LNCaP clone FGC (cell line): Measurements from ENCODE around the gene TLNRD1.
A peak's percentile ranks its signal among the peaks of the same experiment; 100 is the strongest.

Source experiments
- DNase-seq: peaks from one replicate; pipeline ENCODE4 v3.0.0-alpha.2; 2011; ENCODE audit warnings: low read depth
- H3K4me3 ChIP-seq: 2 replicates; pipeline ENCODE4 v1.5.1; 2011; ENCODE audit warnings: mild to moderate bottlenecking, low read depth, low read length, control low read depth
- TF ChIP-seq, protein P1 (sequence below): IDR thresholded peaks from 2 replicates; pipeline ENCODE4 v1.5.1; 2012; ENCODE audit warnings: mild to moderate bottlenecking; ENCODE audit not compliant: control insufficient read depth, insufficient read depth; ENCODE audit errors: extremely low read depth

The TLNRD1 gene

DNA sequence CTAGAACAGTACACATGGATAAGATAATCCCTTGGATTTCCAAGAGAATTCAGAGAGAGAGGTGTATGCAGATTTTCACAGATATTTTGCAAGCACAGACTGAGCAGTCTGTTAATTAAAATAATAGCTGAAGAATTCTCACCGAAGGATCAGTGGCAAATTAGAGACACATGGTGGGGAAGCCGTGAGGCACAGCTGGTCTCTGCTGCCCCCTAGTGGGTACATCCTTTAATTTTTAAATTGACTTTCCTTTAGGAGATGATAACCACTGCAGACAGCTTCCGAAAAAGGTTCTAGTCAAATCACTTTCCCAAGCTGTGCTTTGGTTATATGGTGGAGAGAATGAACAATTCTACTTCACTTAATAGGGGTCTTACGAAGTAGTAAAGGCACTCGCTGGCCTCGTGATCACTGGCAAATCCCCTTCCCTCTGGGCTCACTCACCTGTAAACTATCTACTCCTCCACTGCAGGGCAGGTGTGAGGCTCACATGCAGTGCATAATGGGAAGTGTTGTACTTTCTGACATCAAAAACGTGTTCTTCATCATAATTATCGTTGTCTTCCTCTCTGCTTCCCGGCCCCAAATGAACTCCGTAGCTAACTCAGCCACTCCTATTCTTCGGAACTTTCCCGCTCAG lies 30.6 kb upstream of the TLNRD1 start:
- no peak for DNase-seq
- no peak overlapping the region for H3K4me3 ChIP-seq
- TF ChIP-seq, protein P1, sequence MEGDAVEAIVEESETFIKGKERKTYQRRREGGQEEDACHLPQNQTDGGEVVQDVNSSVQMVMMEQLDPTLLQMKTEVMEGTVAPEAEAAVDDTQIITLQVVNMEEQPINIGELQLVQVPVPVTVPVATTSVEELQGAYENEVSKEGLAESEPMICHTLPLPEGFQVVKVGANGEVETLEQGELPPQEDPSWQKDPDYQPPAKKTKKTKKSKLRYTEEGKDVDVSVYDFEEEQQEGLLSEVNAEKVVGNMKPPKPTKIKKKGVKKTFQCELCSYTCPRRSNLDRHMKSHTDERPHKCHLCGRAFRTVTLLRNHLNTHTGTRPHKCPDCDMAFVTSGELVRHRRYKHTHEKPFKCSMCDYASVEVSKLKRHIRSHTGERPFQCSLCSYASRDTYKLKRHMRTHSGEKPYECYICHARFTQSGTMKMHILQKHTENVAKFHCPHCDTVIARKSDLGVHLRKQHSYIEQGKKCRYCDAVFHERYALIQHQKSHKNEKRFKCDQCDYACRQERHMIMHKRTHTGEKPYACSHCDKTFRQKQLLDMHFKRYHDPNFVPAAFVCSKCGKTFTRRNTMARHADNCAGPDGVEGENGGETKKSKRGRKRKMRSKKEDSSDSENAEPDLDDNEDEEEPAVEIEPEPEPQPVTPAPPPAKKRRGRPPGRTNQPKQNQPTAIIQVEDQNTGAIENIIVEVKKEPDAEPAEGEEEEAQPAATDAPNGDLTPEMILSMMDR, result peak; percentile 66

DNA sequence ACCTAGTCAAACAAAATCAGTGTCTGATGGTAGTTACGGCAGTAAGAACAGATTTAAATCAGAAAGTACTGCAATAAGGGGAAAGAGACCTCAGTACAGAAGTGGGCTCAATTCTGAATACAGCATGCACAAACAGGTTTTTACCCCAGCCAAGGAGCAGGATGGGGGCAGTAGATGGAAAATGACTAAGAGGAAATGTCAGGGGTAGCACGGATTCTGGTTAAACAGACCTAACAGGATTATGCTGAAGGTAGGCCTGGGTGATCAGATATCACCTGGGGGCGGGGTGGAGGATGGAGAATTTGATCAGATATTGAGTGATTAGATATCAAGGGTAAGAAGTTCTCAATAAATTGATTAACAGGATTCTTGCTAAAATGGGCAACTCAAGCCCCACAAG lies 30.1 kb upstream of the TLNRD1 start:
- H3K4me3 ChIP-seq, result no peak overlapping the region
- TF ChIP-seq, protein P1, result no peak
- no peak for DNase-seq

DNA sequence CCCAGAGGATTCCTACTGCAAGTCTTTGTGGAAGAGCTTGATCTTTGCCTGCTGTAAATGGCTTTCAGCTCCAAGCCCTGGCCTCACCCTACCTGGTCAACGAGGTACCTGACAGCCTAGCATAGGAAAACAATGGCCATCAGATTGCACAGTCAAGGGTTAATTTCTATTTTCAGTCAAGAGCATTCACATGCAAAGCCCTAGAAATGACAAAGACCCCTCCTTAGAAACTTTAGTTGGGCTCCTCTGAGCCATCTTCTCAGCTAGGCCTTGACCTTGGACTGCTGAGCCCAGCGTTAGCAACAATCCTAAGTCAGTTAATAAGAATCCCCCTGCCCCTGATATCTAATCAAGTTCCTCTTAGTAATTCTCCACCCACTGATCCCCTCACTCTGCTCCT lies 29.6 kb upstream of the TLNRD1 start:
- no peak overlapping the region for H3K4me3 ChIP-seq
- DNase-seq, result no peak
- TF ChIP-seq, protein P1, result no peak

DNA sequence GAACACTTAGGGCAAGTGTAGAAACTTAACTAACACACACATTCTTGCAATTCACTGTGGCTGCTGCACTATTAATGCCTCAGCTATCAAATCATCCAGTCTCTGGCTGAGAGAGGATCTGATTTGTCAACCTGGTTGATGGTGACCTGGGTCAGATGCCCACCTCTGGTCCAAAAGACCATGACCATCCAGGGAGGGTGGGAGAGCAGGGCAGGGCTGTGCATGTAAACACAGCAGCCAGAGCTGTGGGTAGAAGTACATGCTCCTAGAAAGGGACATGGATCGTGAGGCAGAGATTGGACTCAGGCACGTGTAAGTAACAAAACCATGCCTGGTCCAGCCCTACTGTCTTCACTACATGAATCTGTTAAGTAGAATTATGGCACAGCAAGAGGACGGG lies 28.4 kb upstream of the TLNRD1 start:
- no peak for DNase-seq
- TF ChIP-seq, protein P1, result no peak
- no peak overlapping the region for H3K4me3 ChIP-seq

DNA sequence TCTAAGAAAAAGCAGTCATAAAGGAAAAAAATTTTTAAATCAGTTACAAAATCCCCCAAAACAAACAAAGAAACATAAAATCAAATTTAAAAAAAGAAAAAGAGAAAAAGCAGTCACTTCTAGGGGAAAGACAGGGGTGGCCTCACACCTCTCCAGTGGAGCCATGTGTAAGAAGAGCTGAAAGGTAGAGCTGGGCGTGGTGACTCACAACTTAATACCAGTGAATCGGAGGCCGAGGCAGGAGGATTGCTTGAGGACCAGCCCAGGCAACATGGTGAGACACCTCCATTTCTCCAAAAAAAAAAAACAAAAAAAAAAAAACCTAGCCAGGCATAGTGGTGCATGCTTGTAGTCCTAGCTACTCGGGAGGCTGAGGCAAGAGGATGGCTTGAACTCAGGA lies 25.8 kb upstream of the TLNRD1 start:
- H3K4me3 ChIP-seq, result no peak overlapping the region
- no peak for DNase-seq
- TF ChIP-seq, protein P1, result no peak

DNA sequence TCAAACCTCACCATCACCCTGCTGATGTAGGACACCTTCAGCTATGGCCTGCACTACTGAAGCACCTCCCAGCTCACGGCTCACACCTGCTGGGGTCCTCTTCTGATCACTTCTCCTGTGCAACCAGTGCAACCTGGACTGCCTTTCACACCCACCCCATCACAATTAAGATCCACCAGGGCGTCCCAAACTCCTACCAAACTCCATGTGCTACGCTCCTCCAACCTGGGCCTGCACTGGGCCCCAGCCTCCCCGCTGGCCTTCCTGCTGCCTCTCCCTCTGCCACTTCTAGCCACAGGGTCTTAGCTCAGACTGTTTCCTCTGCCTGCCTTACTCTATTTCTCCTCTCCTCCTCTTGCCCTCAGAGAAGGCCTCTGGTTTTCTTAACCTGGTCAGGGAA lies 23.9 kb upstream of the TLNRD1 start:
- TF ChIP-seq, protein P1, result no peak
- H3K4me3 ChIP-seq, result no peak overlapping the region
- DNase-seq, result no peak

DNA sequence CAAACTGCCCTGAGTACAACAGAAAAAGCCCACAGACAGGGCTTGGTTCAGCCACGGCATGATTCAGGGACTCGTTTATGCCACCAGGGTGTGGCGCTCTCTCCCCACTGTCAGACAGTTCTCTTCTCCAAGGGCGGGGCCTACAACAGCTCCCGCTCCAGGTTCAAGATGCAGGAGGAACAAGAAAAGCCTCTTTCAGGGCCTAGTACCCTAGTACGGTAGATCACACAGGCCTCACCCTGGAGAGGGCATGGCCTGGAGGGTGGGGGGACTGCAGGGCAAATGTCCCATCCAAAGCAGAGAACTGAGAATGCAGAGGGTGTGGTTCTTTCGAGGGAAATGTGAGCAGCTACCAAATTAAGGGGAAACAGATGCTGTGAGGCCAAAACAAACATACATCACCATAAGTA lies 23.1 kb upstream of the TLNRD1 start:
- H3K4me3 ChIP-seq, result no peak overlapping the region
- TF ChIP-seq, protein P1, result peak; percentile 86
- DNase-seq, result no peak
